ENCODE data around the gene BBS9.

GRCh38 chr7:33357846-33358245, 228.5 kb downstream of the BBS9 start:
- no peak for TF ChIP-seq CREM (IDR thresholded peaks at IDR 0.05; ENCODE audit: low read depth)
- no peak for TF ChIP-seq BRCA1 (IDR thresholded peaks at IDR 0.05)
- no peak for TF ChIP-seq BRCA1 (CRISPR knock-in tag; IDR thresholded peaks at IDR 0.05)
- no peak for TF ChIP-seq NRF1 (conservative IDR thresholded peaks at IDR 0.05 in 1 of 2, IDR thresholded peaks at IDR 0.05 in 1 of 2)
- no peak for TF ChIP-seq CHD2 (IDR thresholded peaks at IDR 0.05; ENCODE audit: low read depth, low read length)

All from K562 (cell line).